ENCODE data around the gene SLC35D2.

DNA sequence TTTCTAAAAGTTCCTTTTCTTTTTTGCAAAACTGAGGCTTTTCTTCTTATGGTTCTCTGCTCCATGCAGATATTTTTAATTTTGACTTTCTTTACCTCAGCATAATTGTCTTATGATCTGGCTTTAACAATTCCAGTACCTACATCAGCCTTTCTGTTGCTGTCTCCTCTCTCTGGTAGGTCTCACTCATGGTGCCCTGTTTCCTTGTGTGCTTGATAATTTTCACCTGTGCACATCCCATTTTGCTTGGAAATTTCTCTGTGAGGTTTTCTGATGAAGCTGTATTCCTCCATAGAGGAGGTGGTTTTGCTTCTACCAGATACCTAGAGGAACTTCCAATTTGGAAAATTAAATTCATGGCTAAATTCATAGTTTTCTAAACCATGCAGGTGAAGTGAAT is 79.3 kb downstream of the SLC35D2 start:
- TF ChIP-seq CTCF (IDR thresholded peaks at IDR 0.05) = no peak
- TF ChIP-seq POLR2A (IDR thresholded peaks at IDR 0.05) = no peak
